Astrocyte (in vitro differentiated cells and primary cell): Measurements from ENCODE around the gene TRAF1.

Experiments
- EZH2 ChIP-seq: IDR thresholded peaks from 2 replicates; pipeline ENCODE4 v1.6.1; 2012; ENCODE audit warnings: mild to moderate bottlenecking, low read length, inconsistent platforms; ENCODE audit not compliant: insufficient read depth
- TF ChIP-seq, protein P1 (sequence below): IDR thresholded peaks from 2 replicates; pipeline ENCODE4 v1.5.1; 2011; ENCODE audit warnings: low read depth, mild to moderate bottlenecking, inconsistent platforms, low read length, moderate library complexity; ENCODE audit not compliant: insufficient read depth

DNA sequence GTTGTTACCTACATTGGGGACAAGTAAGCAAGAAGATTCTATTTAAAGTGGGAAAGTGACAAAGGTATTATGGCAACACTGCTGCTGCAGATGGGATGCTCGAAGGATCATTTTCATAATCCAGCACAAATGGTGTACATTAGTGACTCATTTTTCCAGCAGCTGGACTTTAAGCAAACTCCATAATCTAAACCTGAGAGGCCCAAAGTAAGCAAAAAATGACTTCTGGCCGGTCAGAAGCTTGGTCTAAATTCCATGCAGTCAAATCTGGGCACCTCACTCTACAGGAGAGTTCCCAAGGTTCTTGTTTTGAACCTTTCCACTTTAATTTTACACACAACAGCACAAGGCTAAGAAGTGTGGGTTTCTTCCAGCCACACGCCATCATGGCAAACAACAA, 43.6 kb upstream of the TRAF1 start:
- TF ChIP-seq, protein P1, sequence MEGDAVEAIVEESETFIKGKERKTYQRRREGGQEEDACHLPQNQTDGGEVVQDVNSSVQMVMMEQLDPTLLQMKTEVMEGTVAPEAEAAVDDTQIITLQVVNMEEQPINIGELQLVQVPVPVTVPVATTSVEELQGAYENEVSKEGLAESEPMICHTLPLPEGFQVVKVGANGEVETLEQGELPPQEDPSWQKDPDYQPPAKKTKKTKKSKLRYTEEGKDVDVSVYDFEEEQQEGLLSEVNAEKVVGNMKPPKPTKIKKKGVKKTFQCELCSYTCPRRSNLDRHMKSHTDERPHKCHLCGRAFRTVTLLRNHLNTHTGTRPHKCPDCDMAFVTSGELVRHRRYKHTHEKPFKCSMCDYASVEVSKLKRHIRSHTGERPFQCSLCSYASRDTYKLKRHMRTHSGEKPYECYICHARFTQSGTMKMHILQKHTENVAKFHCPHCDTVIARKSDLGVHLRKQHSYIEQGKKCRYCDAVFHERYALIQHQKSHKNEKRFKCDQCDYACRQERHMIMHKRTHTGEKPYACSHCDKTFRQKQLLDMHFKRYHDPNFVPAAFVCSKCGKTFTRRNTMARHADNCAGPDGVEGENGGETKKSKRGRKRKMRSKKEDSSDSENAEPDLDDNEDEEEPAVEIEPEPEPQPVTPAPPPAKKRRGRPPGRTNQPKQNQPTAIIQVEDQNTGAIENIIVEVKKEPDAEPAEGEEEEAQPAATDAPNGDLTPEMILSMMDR, result no peak
- TF ChIP-seq EZH2, result no peak
